Measurements from ENCODE around the gene SFI1. TPM values are rescaled to one million over a fixed set of nuclear protein-coding genes. Genes with fewer than 3 reads are reported as not detected.

The SFI1 gene
- total RNA-seq, 1 experiment from 2014 or later, result 55.2 TPM

GRCh38 chr22:31561970-31562369, 65.6 kb downstream of the SFI1 start:
- Mint-ChIP-seq H3K27me3 (ENCODE audit: insufficient read depth, unreplicated experiment) (no peaks in the 10 kb centered on the region), H3K9me3 (ENCODE audit: unreplicated experiment) (no peaks in the 10 kb centered on the region), H3K4me3 (ENCODE audit: unreplicated experiment) (no peak overlapping the region), H3K27ac (ENCODE audit: unreplicated experiment) (no peak overlapping the region), H3K4me1 (ENCODE audit: low read depth, unreplicated experiment) (peaks cover 7% of the 10 kb centered on the region), H3K36me3 (ENCODE audit: insufficient read depth, unreplicated experiment) (peaks cover 9% of the 10 kb centered on the region)
- Histone ChIP-seq H3K36me3 (ENCODE audit: control insufficient read depth, insufficient read depth, low read length) (no peaks in the 10 kb centered on the region), H3K27me3 (replicated peaks; ENCODE audit: control insufficient read depth, insufficient read depth, low read length) (no peaks in the 10 kb centered on the region), H3K9me3 (no peaks in the 10 kb centered on the region), H3K4me1 (0 out of 2 replicates have a peak, but pooled peaks cover 3% of the 10 kb centered on the region), H3K4me3 (ENCODE audit: low read depth, low read length) (no peak overlapping the region)
- TF ChIP-seq CTCF (IDR thresholded peaks at IDR 0.05; ENCODE audit: insufficient read depth in 1 of 2, low read depth in 1 of 2, low read length in 1 of 2, severe bottlenecking in 1 of 2, unreplicated experiment in 1 of 2), result no peak
- DNase-seq, result no peak
- POLR2A ChIA-PET, result interaction anchor here (1.1 kb wide), 1 partner anchor 100 kb away, joined by 6 read pairs; the partner anchor contains the start of gene PISD
- CTCF ChIA-PET, result interaction anchor here (1.1 to 1.8 kb wide), 3 partner anchors 54 to 75 kb away, joined by 3 to 11 read pairs (median 4); no protein-coding TSS in a partner anchor
- no TSS peak for BruUV-seq (replicated peaks)
- intact Hi-C loops (cut with micrococcal nuclease; ENCODE audit: unreplicated experiment), result loop anchor here (1.0 to 5.0 kb wide), 4 partner anchors 35 to 408 kb away; no protein-coding TSS in a partner anchor

GRCh38 chr22:31566484-31566883, 70.1 kb downstream of the SFI1 start:
- Mint-ChIP-seq H3K4me3 (ENCODE audit: unreplicated experiment) (no peak overlapping the region), H3K4me1 (ENCODE audit: low read depth, unreplicated experiment) (peaks cover 14% of the 10 kb centered on the region), H3K27ac (ENCODE audit: unreplicated experiment) (no peak overlapping the region), H3K36me3 (ENCODE audit: insufficient read depth, unreplicated experiment) (peaks cover 8% of the 10 kb centered on the region), H3K9me3 (ENCODE audit: unreplicated experiment) (no peaks in the 10 kb centered on the region), H3K27me3 (ENCODE audit: insufficient read depth, unreplicated experiment) (no peaks in the 10 kb centered on the region)
- Histone ChIP-seq H3K27me3 (replicated peaks; ENCODE audit: control insufficient read depth, insufficient read depth, low read length) (no peaks in the 10 kb centered on the region), H3K4me1 (0 out of 2 replicates have a peak, but pooled peaks cover 2% of the 10 kb centered on the region), H3K9me3 (no peaks in the 10 kb centered on the region), H3K36me3 (ENCODE audit: control insufficient read depth, insufficient read depth, low read length) (no peaks in the 10 kb centered on the region), H3K4me3 (ENCODE audit: low read depth, low read length) (no peak overlapping the region)
- DNase-seq, result no peak
- POLR2A ChIA-PET, result no interaction called here
- intact Hi-C loops (cut with micrococcal nuclease; ENCODE audit: unreplicated experiment), result no loop called here
- no TSS peak for BruUV-seq (replicated peaks)
- no peak for TF ChIP-seq CTCF (IDR thresholded peaks at IDR 0.05; ENCODE audit: insufficient read depth in 1 of 2, low read depth in 1 of 2, low read length in 1 of 2, severe bottlenecking in 1 of 2, unreplicated experiment in 1 of 2)
- CTCF ChIA-PET, result no interaction called here

GRCh38 chr22:31567196-31567595, 70.9 kb downstream of the SFI1 start:
- CTCF ChIA-PET, result no interaction called here
- no peaks in the 10 kb centered on the region for H3K9me3 ChIP-seq
- POLR2A ChIA-PET, result no interaction called here

More at GRCh38 chr22:31567196-31567595, 70.9 kb downstream of the SFI1 start:
- no peak for TF ChIP-seq CTCF (IDR thresholded peaks at IDR 0.05; ENCODE audit: insufficient read depth in 1 of 2, low read depth in 1 of 2, low read length in 1 of 2, severe bottlenecking in 1 of 2, unreplicated experiment in 1 of 2)
- Histone ChIP-seq H3K27me3 (replicated peaks; ENCODE audit: control insufficient read depth, insufficient read depth, low read length) (no peaks in the 10 kb centered on the region), H3K36me3 (ENCODE audit: control insufficient read depth, insufficient read depth, low read length) (no peaks in the 10 kb centered on the region), H3K4me1 (no peaks in the 10 kb centered on the region), H3K4me3 (ENCODE audit: low read depth, low read length) (no peak overlapping the region)
- Mint-ChIP-seq H3K4me1 (ENCODE audit: low read depth, unreplicated experiment) (peaks cover 11% of the 10 kb centered on the region), H3K36me3 (ENCODE audit: insufficient read depth, unreplicated experiment) (peaks cover 8% of the 10 kb centered on the region), H3K9me3 (ENCODE audit: unreplicated experiment) (no peaks in the 10 kb centered on the region), H3K27ac (ENCODE audit: unreplicated experiment) (no peak overlapping the region), H3K4me3 (ENCODE audit: unreplicated experiment) (no peak overlapping the region), H3K27me3 (ENCODE audit: insufficient read depth, unreplicated experiment) (no peaks in the 10 kb centered on the region)
- intact Hi-C loops (cut with micrococcal nuclease; ENCODE audit: unreplicated experiment), result no loop called here
- no peak for DNase-seq
- BruUV-seq (replicated peaks), result no TSS peak
